Stimulated activated memory B cell treated with anti-CD40 and anti-IgM and Interleukin-4, amounts not matched to agents 10 μg/mL and 1 μg/mL and 100 μg/mL, for 72 hours (primary cell): ENCODE measurements around the gene EIF4G1.

Source experiments
- ATAC-seq: fragments of 150-1000 bp; cut with Tn5 transposase; 2 replicates; pipeline ENCODE4 v1.10.0; 2021
- H3K27ac Mint-ChIP-seq: one replicate; pipeline ENCODE4 v1.8.0; 2022; ENCODE audit warnings: mild to moderate bottlenecking, mixed read lengths
- H3K27me3 Mint-ChIP-seq: one replicate; pipeline ENCODE4 v1.8.0; 2022; ENCODE audit warnings: mixed read lengths
- H3K36me3 Mint-ChIP-seq: one replicate; pipeline ENCODE4 v1.8.0; 2022; ENCODE audit warnings: mixed read lengths
- H3K4me1 Mint-ChIP-seq: one replicate; pipeline ENCODE4 v1.8.0; 2022; ENCODE audit warnings: mixed read lengths
- H3K4me3 Mint-ChIP-seq: one replicate; pipeline ENCODE4 v1.8.0; 2022; ENCODE audit warnings: mild to moderate bottlenecking, moderate library complexity, mixed read lengths
- H3K9me3 Mint-ChIP-seq: one replicate; pipeline ENCODE4 v1.8.0; 2022; ENCODE audit warnings: mixed read lengths

Gene EIF4G1

GRCh38 chr3:184347321-184348056, 33.1 kb downstream of the EIF4G1 start:
- peaks cover 24% of the 10 kb centered on the region for H3K36me3 Mint-ChIP-seq
- no peaks in the 10 kb centered on the region for H3K4me1 Mint-ChIP-seq
- no peak for ATAC-seq
- no peaks in the 10 kb centered on the region for H3K27me3 Mint-ChIP-seq
- no peak overlapping the region for H3K27ac Mint-ChIP-seq
- no peak overlapping the region for H3K4me3 Mint-ChIP-seq
- H3K9me3 Mint-ChIP-seq = no peaks in the 10 kb centered on the region

- H3K4me1 Mint-ChIP-seq = no peaks in the 10 kb centered on the region
- no peak overlapping the region for H3K27ac Mint-ChIP-seq
- no peaks in the 10 kb centered on the region for H3K27me3 Mint-ChIP-seq
- H3K36me3 Mint-ChIP-seq = peaks cover 21% of the 10 kb centered on the region
- H3K9me3 Mint-ChIP-seq = no peaks in the 10 kb centered on the region
- no peak overlapping the region for H3K4me3 Mint-ChIP-seq
- no peak for ATAC-seq
These were observed 33.6 kb downstream of the EIF4G1 start for GRCh38 chr3:184348057-184348382.

- Mint-ChIP-seq H3K27me3 (no peaks in the 10 kb centered on the region), H3K9me3 (no peaks in the 10 kb centered on the region), H3K4me3 (no peak overlapping the region), H3K36me3 (peaks cover 18% of the 10 kb centered on the region), H3K27ac (no peak overlapping the region), H3K4me1 (no peaks in the 10 kb centered on the region)
- no peak for ATAC-seq
These were observed 35.4 kb downstream of the EIF4G1 start for GRCh38 chr3:184349563-184350470.

- Mint-ChIP-seq H3K9me3 (no peaks in the 10 kb centered on the region), H3K4me3 (no peak overlapping the region), H3K36me3 (peaks cover 17% of the 10 kb centered on the region), H3K4me1 (no peaks in the 10 kb centered on the region), H3K27ac (no peak overlapping the region), H3K27me3 (no peaks in the 10 kb centered on the region)
- ATAC-seq = no peak
These were observed 36.2 kb downstream of the EIF4G1 start for GRCh38 chr3:184350618-184351017.

GRCh38 chr3:184351511-184352148, 37.2 kb downstream of the EIF4G1 start:
- ATAC-seq = no peak
- H3K4me3 Mint-ChIP-seq = no peak overlapping the region
- no peaks in the 10 kb centered on the region for H3K9me3 Mint-ChIP-seq
- peaks cover 16% of the 10 kb centered on the region for H3K36me3 Mint-ChIP-seq
- H3K27me3 Mint-ChIP-seq = no peaks in the 10 kb centered on the region
- no peaks in the 10 kb centered on the region for H3K4me1 Mint-ChIP-seq
- H3K27ac Mint-ChIP-seq = no peak overlapping the region

- Mint-ChIP-seq H3K4me1 (no peaks in the 10 kb centered on the region), H3K9me3 (no peaks in the 10 kb centered on the region), H3K27ac (no peak overlapping the region), H3K36me3 (peaks cover 16% of the 10 kb centered on the region), H3K4me3 (no peak overlapping the region), H3K27me3 (no peaks in the 10 kb centered on the region)
- no peak for ATAC-seq
These were observed 37.9 kb downstream of the EIF4G1 start for GRCh38 chr3:184352149-184352785.

GRCh38 chr3:184352897-184353545, 38.6 kb downstream of the EIF4G1 start:
- Mint-ChIP-seq H3K9me3 (no peaks in the 10 kb centered on the region), H3K36me3 (peaks cover 16% of the 10 kb centered on the region), H3K27ac (no peak overlapping the region), H3K4me1 (no peaks in the 10 kb centered on the region), H3K27me3 (no peaks in the 10 kb centered on the region), H3K4me3 (no peak overlapping the region)
- ATAC-seq = no peak

GRCh38 chr3:184353546-184353941, 39.1 kb downstream of the EIF4G1 start:
- Mint-ChIP-seq H3K4me1 (no peaks in the 10 kb centered on the region), H3K27me3 (no peaks in the 10 kb centered on the region), H3K36me3 (peaks cover 16% of the 10 kb centered on the region), H3K27ac (no peak overlapping the region), H3K4me3 (no peak overlapping the region), H3K9me3 (no peaks in the 10 kb centered on the region)
- ATAC-seq = no peak

GRCh38 chr3:184354121-184354728, 39.8 kb downstream of the EIF4G1 start:
- no peaks in the 10 kb centered on the region for H3K27me3 Mint-ChIP-seq
- peaks cover 16% of the 10 kb centered on the region for H3K36me3 Mint-ChIP-seq
- no peaks in the 10 kb centered on the region for H3K4me1 Mint-ChIP-seq
- no peak overlapping the region for H3K27ac Mint-ChIP-seq
- H3K4me3 Mint-ChIP-seq = no peak overlapping the region
- no peaks in the 10 kb centered on the region for H3K9me3 Mint-ChIP-seq
- ATAC-seq = peak; percentile 66

GRCh38 chr3:184354754-184355153, 40.3 kb downstream of the EIF4G1 start:
- Mint-ChIP-seq H3K4me3 (no peak overlapping the region), H3K9me3 (no peaks in the 10 kb centered on the region), H3K27ac (no peak overlapping the region), H3K4me1 (peaks cover 1% of the 10 kb centered on the region), H3K36me3 (peaks cover 16% of the 10 kb centered on the region), H3K27me3 (no peaks in the 10 kb centered on the region)
- no peak for ATAC-seq

GRCh38 chr3:184355261-184356040, 41.0 kb downstream of the EIF4G1 start:
- H3K4me3 Mint-ChIP-seq = no peak overlapping the region
- no peaks in the 10 kb centered on the region for H3K27me3 Mint-ChIP-seq
- H3K27ac Mint-ChIP-seq = no peak overlapping the region
- H3K36me3 Mint-ChIP-seq = peaks cover 16% of the 10 kb centered on the region
- H3K4me1 Mint-ChIP-seq = peaks cover 8% of the 10 kb centered on the region
- H3K9me3 Mint-ChIP-seq = no peaks in the 10 kb centered on the region
- ATAC-seq = no peak

- Mint-ChIP-seq H3K4me3 (no peak overlapping the region), H3K9me3 (no peaks in the 10 kb centered on the region), H3K36me3 (peaks cover 6% of the 10 kb centered on the region), H3K27ac (no peak overlapping the region), H3K27me3 (no peaks in the 10 kb centered on the region), H3K4me1 (peaks cover 20% of the 10 kb centered on the region)
- no peak for ATAC-seq
These were observed 43.1 kb downstream of the EIF4G1 start for GRCh38 chr3:184357248-184358123.

- Mint-ChIP-seq H3K27me3 (no peaks in the 10 kb centered on the region), H3K36me3 (peaks cover 5% of the 10 kb centered on the region), H3K9me3 (no peaks in the 10 kb centered on the region), H3K4me3 (no peak overlapping the region), H3K4me1 (peaks cover 21% of the 10 kb centered on the region), H3K27ac (no peak overlapping the region)
- no peak for ATAC-seq
These were observed 43.8 kb downstream of the EIF4G1 start for GRCh38 chr3:184358124-184358767.
